Left hindlimb (tissue), 1 donor: ENCODE results near the gene ADRA2B.
"Not testable (repeated sequence)": the region's sequence is repeated elsewhere in the genome, so short reads cannot be mapped to it uniquely, and the experiment has no call there.

Experiments used
- DNase-seq: peaks from one replicate; pipeline ENCODE4 v3.0.0-alpha.2; 2018

ADRA2B gene

GRCh38 chr2:96150007-96150640, 33.8 kb upstream of the ADRA2B start:
- DNase-seq = no peak

- DNase-seq = peak; percentile 88
These were observed 32.2 kb upstream of the ADRA2B start for GRCh38 chr2:96148410-96149217.

GRCh38 chr2:96147593-96148201, 31.3 kb upstream of the ADRA2B start:
- DNase-seq = no peak

- DNase-seq = no peak
These were observed 30.7 kb upstream of the ADRA2B start for GRCh38 chr2:96146881-96147592.

- peak; percentile 61 for DNase-seq
These were observed 29.9 kb upstream of the ADRA2B start for GRCh38 chr2:96146153-96146880.

DNA sequence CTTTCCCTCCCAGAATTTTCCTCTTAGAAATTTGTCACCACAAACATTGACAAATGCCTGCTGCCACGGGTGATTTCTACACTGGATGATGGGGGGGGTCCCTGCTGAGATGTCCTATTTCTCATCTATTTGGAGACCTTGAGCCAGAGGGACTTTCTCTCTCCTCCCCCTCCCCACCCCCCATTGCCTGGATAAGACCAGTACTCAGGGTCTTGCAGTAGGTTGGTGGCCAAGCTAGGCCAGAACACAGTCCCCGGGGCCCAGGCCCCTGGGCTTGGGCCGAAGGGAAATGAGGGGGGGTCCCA, 29.4 kb upstream of the ADRA2B start:
- DNase-seq = no peak

GRCh38 chr2:96145036-96145847, 28.9 kb upstream of the ADRA2B start, which contains the start of gene DUSP2:
Gene DUSP2, minus strand, starts transcription at chr2:96145440. Its CDS starts 86 bp downstream, at chr2:96145354.
- DNase-seq = peak; percentile 83

GRCh38 chr2:96144481-96145035, 28.2 kb upstream of the ADRA2B start:
- peak; percentile 38 for DNase-seq

GRCh38 chr2:96143848-96144480, 27.6 kb upstream of the ADRA2B start:
- peak; percentile 28 for DNase-seq

GRCh38 chr2:96143231-96143847, 27.0 kb upstream of the ADRA2B start:
- DNase-seq = peak; percentile 22

- DNase-seq = peak; percentile 23
These were observed 26.1 kb upstream of the ADRA2B start for GRCh38 chr2:96142217-96143113.

DNA sequence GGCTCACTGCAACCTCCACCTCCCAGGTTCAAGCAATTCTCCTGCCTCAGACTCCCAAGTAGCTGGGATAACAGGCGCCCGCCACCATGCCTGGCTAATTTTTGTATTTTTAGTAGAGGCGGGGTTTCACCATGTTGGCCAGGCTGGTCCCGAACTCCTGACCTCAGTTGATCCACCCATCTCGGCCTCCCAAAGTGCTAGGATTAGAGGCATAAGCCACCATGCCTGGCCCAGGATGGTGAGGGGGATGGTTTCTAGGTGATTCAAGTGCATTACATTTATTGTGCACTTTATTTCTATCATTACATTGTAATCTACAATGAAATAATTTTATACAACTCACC, 25.2 kb upstream of the ADRA2B start:
- DNase-seq = not testable (repeated sequence)

- DNase-seq = peak; percentile 25
These were observed 24.7 kb upstream of the ADRA2B start for GRCh38 chr2:96140941-96141623.

DNA sequence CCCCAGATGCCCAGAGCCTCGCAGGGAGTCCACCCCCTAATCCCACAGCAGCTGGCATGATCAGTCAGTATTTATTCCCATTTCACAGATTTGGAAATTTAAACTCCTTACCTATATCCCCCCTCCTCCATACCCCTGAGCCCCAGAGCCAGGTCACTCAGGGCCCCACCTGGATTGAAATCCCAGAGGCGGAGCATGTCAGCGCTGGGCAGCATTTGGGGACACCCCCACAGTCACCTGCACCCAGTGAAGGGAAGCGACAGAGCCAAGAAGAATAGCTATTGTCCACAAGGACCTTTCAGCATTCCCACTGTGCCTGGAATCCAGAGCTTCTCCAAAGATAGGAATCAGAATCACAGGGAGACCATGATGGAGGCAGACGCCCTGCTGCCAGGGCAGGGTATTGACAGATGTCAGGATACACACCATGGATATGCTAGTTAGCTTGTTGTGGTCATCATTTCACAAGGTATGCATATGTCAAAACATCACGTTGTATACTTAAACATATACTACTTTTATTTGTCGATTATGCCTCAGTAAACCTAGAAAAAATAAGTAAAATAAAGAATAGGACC, 22.9 kb upstream of the ADRA2B start:
- DNase-seq = no peak

DNA sequence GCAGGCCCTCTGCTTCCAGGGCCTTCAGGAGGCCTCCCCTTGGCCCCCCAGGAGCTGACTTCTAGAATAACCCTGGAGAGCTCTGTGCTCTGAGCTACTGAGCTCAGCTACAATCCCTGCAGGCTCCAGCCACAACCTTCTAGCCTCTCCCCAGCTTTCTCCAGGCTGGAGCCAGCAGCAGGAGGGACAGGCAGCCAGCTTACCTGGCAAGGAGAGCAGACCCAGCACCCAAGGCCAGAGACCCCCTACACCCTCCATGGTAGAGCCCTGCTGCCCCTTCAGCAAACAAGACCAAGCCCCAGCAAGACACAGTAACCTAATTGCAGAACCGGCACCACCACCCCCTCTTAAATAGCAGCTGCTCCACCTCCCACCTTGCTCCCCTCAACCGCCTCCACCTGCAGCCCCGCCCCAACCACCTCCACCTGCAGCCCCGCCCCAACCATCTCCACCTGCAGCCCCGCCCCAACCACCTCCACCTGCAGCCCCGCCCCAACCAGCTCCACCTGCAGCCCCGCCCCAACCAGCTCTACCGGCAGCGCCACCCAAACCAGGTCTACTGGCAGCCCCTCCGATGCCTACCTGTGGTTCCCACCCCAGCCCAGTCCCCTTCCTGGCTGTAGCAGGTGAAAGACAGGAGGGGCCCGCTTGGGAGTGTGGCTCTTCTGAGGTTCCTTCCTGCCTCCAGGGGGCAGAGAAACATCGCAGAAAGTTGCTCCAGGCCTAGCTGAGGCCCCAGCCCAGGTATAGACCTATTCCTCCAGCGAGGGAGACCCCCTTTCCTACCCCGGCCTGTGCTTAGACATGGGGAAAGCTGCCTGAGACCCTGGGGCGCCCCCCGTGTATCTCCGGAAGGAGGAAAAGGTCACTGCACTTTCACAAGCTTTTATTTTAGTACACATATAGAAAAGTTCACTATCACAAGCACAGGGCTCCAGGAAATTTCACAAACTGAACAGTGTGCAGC, 22.1 kb upstream of the ADRA2B start, which contains the start of gene ASTL:
Gene ASTL, minus strand, starts transcription at position 324 of the 967 bp plus-strand sequence. Its CDS starts 66 bp downstream, at position 258.
- peak; percentile 37 for DNase-seq

DNA sequence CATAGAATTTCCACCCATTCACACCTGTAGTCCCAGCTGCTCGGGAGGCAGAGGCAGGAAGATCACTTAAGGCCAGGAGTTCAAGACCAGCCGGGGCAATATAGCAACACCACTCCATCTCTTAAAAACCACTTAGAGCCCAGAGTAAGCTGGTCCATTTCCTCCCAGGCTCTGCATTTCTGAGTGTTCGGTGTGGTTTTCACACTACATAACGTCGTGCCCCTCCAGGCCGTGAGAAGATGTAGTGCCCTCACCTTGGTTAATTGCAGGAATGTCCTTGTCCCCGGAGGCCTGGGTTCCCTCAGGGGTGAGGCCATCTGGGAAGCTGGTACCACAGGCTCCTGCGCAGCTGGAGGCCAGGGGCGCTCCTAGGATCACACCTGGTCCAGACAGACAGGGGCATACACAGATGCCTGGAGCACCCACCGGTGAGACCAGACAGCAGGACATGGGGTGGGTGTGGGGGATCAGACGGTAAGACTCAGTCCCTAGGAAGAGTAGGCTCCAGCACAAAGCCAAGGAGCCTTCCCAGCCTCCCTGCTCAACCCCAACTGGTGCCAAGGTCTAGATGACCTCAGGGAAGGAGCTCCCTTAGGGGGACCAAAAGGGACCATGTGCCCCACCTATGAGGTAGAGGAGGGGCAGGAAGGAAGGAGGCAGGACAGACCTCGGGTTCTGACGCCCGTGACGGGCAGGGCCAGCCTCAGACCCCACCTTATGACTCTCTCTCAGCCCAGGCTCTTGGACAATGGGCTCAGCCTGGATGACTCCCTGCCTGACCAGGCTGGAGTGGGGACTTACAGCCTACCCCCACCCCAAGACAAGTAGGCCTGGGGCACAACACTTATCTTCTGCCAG, 21.2 kb upstream of the ADRA2B start:
- peak; percentile 22 for DNase-seq
